H7 (cell line): ENCODE results near the gene SGF29. TPM values are rescaled to one million over a fixed set of nuclear protein-coding genes. Genes with fewer than 3 reads are reported as not detected.
A peak's percentile ranks its signal among the peaks of the same experiment; 100 is the strongest.

ENCODE experiments used
- DNase-seq: peaks from one replicate; pipeline ENCODE4 v3.0.0; 2012
- H3K27me3 ChIP-seq: 2 replicates; pipeline ENCODE4 v1.6.0; 2011; ENCODE audit warnings: mild to moderate bottlenecking, low read length; ENCODE audit not compliant: control insufficient read depth, insufficient read depth
- H3K36me3 ChIP-seq: replicated peaks from 2 replicates; pipeline ENCODE4 v1.5.1; 2011; ENCODE audit warnings: low read length; ENCODE audit not compliant: control insufficient read depth, insufficient read depth
- H3K4me3 ChIP-seq: 2 replicates; pipeline ENCODE4 v1.5.1; 2011; ENCODE audit warnings: low read depth, mild to moderate bottlenecking, control low read depth, low read length, moderate library complexity; ENCODE audit not compliant: insufficient read depth
- total RNA-seq: library from RNA; depleted of rRNA; stranded (reverse); fragments of >200 nt; shearing (Covaris generic); gene quantifications from 2 replicates; pipeline ENCODE4 v1.2.3, GENCODE V29; 2014; rRNA removed

The SGF29 gene
- total RNA-seq: 21.8 and 22.7 TPM in 2 replicates

GRCh38 chr16:28553776-28554633, at the start of gene SGF29:
SGF29 (plus strand) TSS chr16:28553920; CDS start chr16:28581070, 27,150 bp downstream.
- no peaks in the 10 kb centered on the region; the same call in 1 of the 2 replicates for H3K36me3 ChIP-seq
- DNase-seq: peak; percentile 99
- H3K4me3 ChIP-seq: peak within 1 kb of the TSS; percentile 83
- no peaks in the 10 kb centered on the region for H3K27me3 ChIP-seq

- DNase-seq: no peak
- no peak overlapping the region for H3K4me3 ChIP-seq
- H3K36me3 ChIP-seq: no peaks in the 10 kb centered on the region
- no peaks in the 10 kb centered on the region; the same call in 1 of the 2 replicates for H3K27me3 ChIP-seq
Measured at GRCh38 chr16:28504707-28505404, 48.9 kb upstream of the SGF29 start.

GRCh38 chr16:28505489-28506137, 48.1 kb upstream of the SGF29 start:
- Histone ChIP-seq H3K4me3 (no peak overlapping the region), H3K27me3 (no peaks in the 10 kb centered on the region; the same call in 1 of the 2 replicates), H3K36me3 (no peaks in the 10 kb centered on the region)
- DNase-seq: no peak

- H3K4me3 ChIP-seq: no peak overlapping the region
- H3K27me3 ChIP-seq: no peaks in the 10 kb centered on the region
- no peaks in the 10 kb centered on the region for H3K36me3 ChIP-seq
- DNase-seq: no peak
Measured at GRCh38 chr16:28511031-28511430, 42.7 kb upstream of the SGF29 start.

- H3K36me3 ChIP-seq: no peaks in the 10 kb centered on the region
- DNase-seq: no peak
- H3K4me3 ChIP-seq: no peak overlapping the region
- H3K27me3 ChIP-seq: no peaks in the 10 kb centered on the region
Measured at GRCh38 chr16:28511801-28512789, 41.6 kb upstream of the SGF29 start.

GRCh38 chr16:28513484-28514181, 40.1 kb upstream of the SGF29 start:
- no peak for DNase-seq
- H3K36me3 ChIP-seq: no peaks in the 10 kb centered on the region
- H3K27me3 ChIP-seq: no peaks in the 10 kb centered on the region
- no peak overlapping the region for H3K4me3 ChIP-seq

GRCh38 chr16:28514246-28514645, 39.5 kb upstream of the SGF29 start:
- Histone ChIP-seq H3K27me3 (no peaks in the 10 kb centered on the region), H3K36me3 (no peaks in the 10 kb centered on the region), H3K4me3 (no peak overlapping the region)
- no peak for DNase-seq

GRCh38 chr16:28520672-28521071, 33.0 kb upstream of the SGF29 start:
- Histone ChIP-seq H3K27me3 (no peaks in the 10 kb centered on the region), H3K4me3 (no peak overlapping the region), H3K36me3 (no peaks in the 10 kb centered on the region)
- no peak for DNase-seq

GRCh38 chr16:28521436-28521835, 32.3 kb upstream of the SGF29 start:
- no peaks in the 10 kb centered on the region for H3K27me3 ChIP-seq
- no peak for DNase-seq
- H3K36me3 ChIP-seq: no peaks in the 10 kb centered on the region
- no peak overlapping the region for H3K4me3 ChIP-seq

- no peak for DNase-seq
- Histone ChIP-seq H3K27me3 (no peaks in the 10 kb centered on the region), H3K36me3 (no peaks in the 10 kb centered on the region), H3K4me3 (no peak overlapping the region)
Measured at GRCh38 chr16:28522792-28523191, 30.9 kb upstream of the SGF29 start.

GRCh38 chr16:28524681-28525171, 29.0 kb upstream of the SGF29 start:
- no peaks in the 10 kb centered on the region for H3K36me3 ChIP-seq
- H3K27me3 ChIP-seq: no peaks in the 10 kb centered on the region
- H3K4me3 ChIP-seq: no peak overlapping the region
- no peak for DNase-seq

GRCh38 chr16:28526201-28527099, 27.3 kb upstream of the SGF29 start:
- Histone ChIP-seq H3K36me3 (no peaks in the 10 kb centered on the region), H3K27me3 (no peaks in the 10 kb centered on the region), H3K4me3 (no peak overlapping the region)
- no peak for DNase-seq
